Neural cell (in vitro differentiated cells): ENCODE data around the gene ARSA. TPM values are rescaled to one million over a fixed set of nuclear protein-coding genes. Genes with fewer than 3 reads are reported as not detected.

Experiments used
- H2AFZ ChIP-seq: fragments of 200-600, 300-800 bp; sonication (generic), shearing (Covaris generic); 2 replicates; pipeline ENCODE4 v1.6.0; 2014; ENCODE audit warnings: low read depth, mild to moderate bottlenecking, antibody characterized with exemption, low read length, moderate library complexity
- H3F3A ChIP-seq: fragments of 200-600 bp; shearing (Covaris generic); 2 replicates; pipeline ENCODE4 v1.6.1; 2016; ENCODE audit warnings: mild to moderate bottlenecking, moderate library complexity, mixed read lengths, antibody characterized with exemption, low read length; ENCODE audit not compliant: insufficient read depth, poor library complexity, severe bottlenecking
- H3K27ac ChIP-seq: fragments of 200-600, 300-800 bp; sonication (generic), shearing (Covaris generic); 2 replicates; pipeline ENCODE4 v1.5.1; 2014; ENCODE audit warnings: mild to moderate bottlenecking, low read length, moderate library complexity
- H3K27me3 ChIP-seq: fragments of 300-800, 200-600 bp; sonication (generic), shearing (Covaris generic); 2 replicates; pipeline ENCODE4 v1.6.0; 2014; ENCODE audit warnings: mild to moderate bottlenecking, low read depth, low read length, moderate library complexity; ENCODE audit not compliant: insufficient read depth
- H3K36me3 ChIP-seq: fragments of 300-800, 200-600 bp; sonication (generic), shearing (Covaris generic); 2 replicates; pipeline ENCODE4 v1.5.1; 2014; ENCODE audit warnings: mild to moderate bottlenecking, antibody characterized with exemption, low read length, moderate library complexity; ENCODE audit not compliant: insufficient read depth
- H3K4me2 ChIP-seq: fragments of 300-800, 200-600 bp; sonication (generic), shearing (Covaris generic); 2 replicates; pipeline ENCODE4 v1.6.0; 2014; ENCODE audit warnings: mild to moderate bottlenecking, low read length
- H3K4me3 ChIP-seq: fragments of 300-800, 200-600 bp; sonication (generic), shearing (Covaris generic); 2 replicates; pipeline ENCODE4 v1.5.1; 2014; ENCODE audit warnings: mild to moderate bottlenecking, low read length, moderate library complexity
- H3K79me2 ChIP-seq: fragments of 200-600 bp; shearing (Covaris generic); replicated peaks from 2 replicates; pipeline ENCODE4 v1.6.0; 2014; ENCODE audit warnings: mild to moderate bottlenecking, low read length, moderate library complexity; ENCODE audit not compliant: insufficient read depth
- H3K9ac ChIP-seq: fragments of 300-800, 200-600 bp; sonication (generic), shearing (Covaris generic); 2 replicates; pipeline ENCODE4 v1.6.1; 2016; ENCODE audit warnings: mild to moderate bottlenecking, low read length, mixed read lengths
- H3K9me2 ChIP-seq: fragments of 200-600 bp; shearing (Covaris generic); 2 replicates; pipeline ENCODE4 v1.6.1; 2016; ENCODE audit warnings: mild to moderate bottlenecking, low read length, mixed read lengths; ENCODE audit not compliant: insufficient read depth
- H3K9me3 ChIP-seq: fragments of 200-600, 300-800 bp; sonication (generic), shearing (Covaris generic); 2 replicates; pipeline ENCODE4 v1.6.1; 2016; ENCODE audit warnings: mild to moderate bottlenecking, mixed run types, low read length, moderate library complexity, mixed read lengths
- H4K20me1 ChIP-seq: fragments of 200-600 bp; shearing (Covaris generic); 2 replicates; pipeline ENCODE4 v1.6.1; 2016; ENCODE audit warnings: mild to moderate bottlenecking, mixed run types; ENCODE audit not compliant: insufficient read depth
- EP300 ChIP-seq: fragments of 450-650 bp; conservative IDR thresholded peaks from 2 replicates; pipeline ENCODE4 v1.6.1; 2014; ENCODE audit warnings: antibody characterized with exemption, mild to moderate bottlenecking, moderate library complexity; ENCODE audit not compliant: poor library complexity, severe bottlenecking
- EZH2 ChIP-seq: fragments of 200-600, 300-800 bp; shearing (Covaris generic), sonication (generic); IDR thresholded peaks from 2 replicates; pipeline ENCODE4 v1.6.1; 2014; ENCODE audit warnings: antibody characterized with exemption, low read length, borderline replicate concordance, mild to moderate bottlenecking; ENCODE audit not compliant: insufficient read depth, poor library complexity, severe bottlenecking
- MXI1 ChIP-seq: fragments of 450-650 bp; conservative IDR thresholded peaks from 2 replicates; pipeline ENCODE4 v1.6.1; 2014; ENCODE audit warnings: antibody characterized with exemption, mild to moderate bottlenecking; ENCODE audit not compliant: poor library complexity, severe bottlenecking
- POLR2AphosphoS5 ChIP-seq: IDR thresholded peaks from 2 replicates; pipeline ENCODE4 v1.6.1; 2012
- RAD21 ChIP-seq: fragments of 450-650 bp; conservative IDR thresholded peaks from 2 replicates; pipeline ENCODE4 v1.6.1; 2014; ENCODE audit warnings: antibody characterized with exemption, mild to moderate bottlenecking, moderate library complexity
- SMC3 ChIP-seq: fragments of 450-650 bp; conservative IDR thresholded peaks from 2 replicates; pipeline ENCODE4 v1.6.1; 2014; ENCODE audit warnings: antibody characterized with exemption, mild to moderate bottlenecking, moderate library complexity; ENCODE audit not compliant: poor library complexity
- TAF1 ChIP-seq: IDR thresholded peaks from 2 replicates; pipeline ENCODE4 v1.6.1; 2012; ENCODE audit warnings: low read depth
- polyA plus RNA-seq: library from polyadenylated mRNA; depleted of rRNA; stranded (reverse); fragments of >200 nt; gene quantifications from 2 replicates; pipeline ENCODE4 v1.2.3, GENCODE V29; 2014
- TF ChIP-seq, protein P1 (sequence below): IDR thresholded peaks from 2 replicates; pipeline ENCODE4 v1.6.1; 2012; ENCODE audit warnings: borderline replicate concordance
- TF ChIP-seq, protein P2 (sequence below): fragments of 450-650 bp; IDR thresholded peaks from 2 replicates; pipeline ENCODE4 v1.5.1; 2014; ENCODE audit warnings: antibody characterized with exemption, mild to moderate bottlenecking, moderate library complexity; ENCODE audit not compliant: poor library complexity, severe bottlenecking

ARSA gene
- polyA plus RNA-seq, 1 donor from 2014 or later, result 32.5 TPM

DNA sequence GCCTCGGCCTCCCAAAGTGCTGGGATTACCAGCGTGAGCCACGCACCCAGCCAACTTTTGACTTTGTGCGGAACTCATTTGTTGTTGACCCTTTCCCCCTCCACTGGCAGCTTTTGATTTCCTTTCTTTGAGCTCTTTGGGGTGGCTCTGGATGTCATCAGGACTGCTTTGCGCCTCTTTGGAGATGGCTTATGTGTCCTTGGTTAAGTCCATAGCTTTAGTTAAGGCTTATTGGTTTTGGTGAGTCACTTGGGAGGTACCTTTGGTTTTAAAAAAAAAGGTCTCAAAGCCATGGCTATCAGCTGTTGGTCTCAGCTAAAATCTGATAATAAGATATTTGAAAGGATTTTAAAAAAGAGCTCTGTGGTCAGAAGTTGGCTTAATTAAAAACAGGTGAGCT, 5.1 kb upstream of the ARSA start:
- H3K27ac ChIP-seq, result no peak overlapping the region
- no peaks in the 10 kb centered on the region for H3F3A ChIP-seq
- no peak overlapping the region for H3K4me2 ChIP-seq
- no peaks in the 10 kb centered on the region for H3K9me2 ChIP-seq
- H3K79me2 ChIP-seq, result no peaks in the 10 kb centered on the region
- no peaks in the 10 kb centered on the region for H3K9me3 ChIP-seq
- TF ChIP-seq EP300, result no peak
- TF ChIP-seq RAD21, result no peak
- TF ChIP-seq, protein P1, sequence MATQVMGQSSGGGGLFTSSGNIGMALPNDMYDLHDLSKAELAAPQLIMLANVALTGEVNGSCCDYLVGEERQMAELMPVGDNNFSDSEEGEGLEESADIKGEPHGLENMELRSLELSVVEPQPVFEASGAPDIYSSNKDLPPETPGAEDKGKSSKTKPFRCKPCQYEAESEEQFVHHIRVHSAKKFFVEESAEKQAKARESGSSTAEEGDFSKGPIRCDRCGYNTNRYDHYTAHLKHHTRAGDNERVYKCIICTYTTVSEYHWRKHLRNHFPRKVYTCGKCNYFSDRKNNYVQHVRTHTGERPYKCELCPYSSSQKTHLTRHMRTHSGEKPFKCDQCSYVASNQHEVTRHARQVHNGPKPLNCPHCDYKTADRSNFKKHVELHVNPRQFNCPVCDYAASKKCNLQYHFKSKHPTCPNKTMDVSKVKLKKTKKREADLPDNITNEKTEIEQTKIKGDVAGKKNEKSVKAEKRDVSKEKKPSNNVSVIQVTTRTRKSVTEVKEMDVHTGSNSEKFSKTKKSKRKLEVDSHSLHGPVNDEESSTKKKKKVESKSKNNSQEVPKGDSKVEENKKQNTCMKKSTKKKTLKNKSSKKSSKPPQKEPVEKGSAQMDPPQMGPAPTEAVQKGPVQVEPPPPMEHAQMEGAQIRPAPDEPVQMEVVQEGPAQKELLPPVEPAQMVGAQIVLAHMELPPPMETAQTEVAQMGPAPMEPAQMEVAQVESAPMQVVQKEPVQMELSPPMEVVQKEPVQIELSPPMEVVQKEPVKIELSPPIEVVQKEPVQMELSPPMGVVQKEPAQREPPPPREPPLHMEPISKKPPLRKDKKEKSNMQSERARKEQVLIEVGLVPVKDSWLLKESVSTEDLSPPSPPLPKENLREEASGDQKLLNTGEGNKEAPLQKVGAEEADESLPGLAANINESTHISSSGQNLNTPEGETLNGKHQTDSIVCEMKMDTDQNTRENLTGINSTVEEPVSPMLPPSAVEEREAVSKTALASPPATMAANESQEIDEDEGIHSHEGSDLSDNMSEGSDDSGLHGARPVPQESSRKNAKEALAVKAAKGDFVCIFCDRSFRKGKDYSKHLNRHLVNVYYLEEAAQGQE, result no peak
- no peak for TF ChIP-seq POLR2AphosphoS5
- TF ChIP-seq SMC3, result no peak
- TF ChIP-seq, protein P2, sequence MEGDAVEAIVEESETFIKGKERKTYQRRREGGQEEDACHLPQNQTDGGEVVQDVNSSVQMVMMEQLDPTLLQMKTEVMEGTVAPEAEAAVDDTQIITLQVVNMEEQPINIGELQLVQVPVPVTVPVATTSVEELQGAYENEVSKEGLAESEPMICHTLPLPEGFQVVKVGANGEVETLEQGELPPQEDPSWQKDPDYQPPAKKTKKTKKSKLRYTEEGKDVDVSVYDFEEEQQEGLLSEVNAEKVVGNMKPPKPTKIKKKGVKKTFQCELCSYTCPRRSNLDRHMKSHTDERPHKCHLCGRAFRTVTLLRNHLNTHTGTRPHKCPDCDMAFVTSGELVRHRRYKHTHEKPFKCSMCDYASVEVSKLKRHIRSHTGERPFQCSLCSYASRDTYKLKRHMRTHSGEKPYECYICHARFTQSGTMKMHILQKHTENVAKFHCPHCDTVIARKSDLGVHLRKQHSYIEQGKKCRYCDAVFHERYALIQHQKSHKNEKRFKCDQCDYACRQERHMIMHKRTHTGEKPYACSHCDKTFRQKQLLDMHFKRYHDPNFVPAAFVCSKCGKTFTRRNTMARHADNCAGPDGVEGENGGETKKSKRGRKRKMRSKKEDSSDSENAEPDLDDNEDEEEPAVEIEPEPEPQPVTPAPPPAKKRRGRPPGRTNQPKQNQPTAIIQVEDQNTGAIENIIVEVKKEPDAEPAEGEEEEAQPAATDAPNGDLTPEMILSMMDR, result no peak
- no peak for TF ChIP-seq EZH2
- TF ChIP-seq TAF1, result no peak
- TF ChIP-seq MXI1, result no peak
- H4K20me1 ChIP-seq, result no peaks in the 10 kb centered on the region
- H2AFZ ChIP-seq, result no peak overlapping the region
- H3K27me3 ChIP-seq, result no peaks in the 10 kb centered on the region
- no peak overlapping the region for H3K9ac ChIP-seq
- H3K4me3 ChIP-seq, result no peak overlapping the region
- no peaks in the 10 kb centered on the region for H3K36me3 ChIP-seq

DNA sequence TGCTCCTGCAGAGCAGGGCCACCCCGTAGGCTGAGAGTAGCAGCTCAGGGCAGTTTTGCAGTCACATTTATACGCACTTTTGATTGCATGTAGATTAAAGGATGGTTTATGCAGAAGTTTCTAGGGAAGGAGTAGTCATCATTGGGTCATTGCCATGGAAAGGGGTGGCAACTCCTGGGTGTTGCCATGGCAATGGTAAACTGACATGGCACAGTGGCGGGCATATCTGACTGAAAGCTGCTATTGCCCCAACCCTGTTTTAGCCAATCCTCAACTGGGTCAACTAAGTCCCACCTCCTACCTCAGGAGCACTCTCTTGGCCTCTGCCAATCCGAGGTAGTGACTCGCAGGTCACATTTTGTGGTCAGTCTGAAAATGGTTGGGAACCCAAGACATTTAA, 2.4 kb upstream of the ARSA start:
- H3K9ac ChIP-seq, result no peak overlapping the region
- no peaks in the 10 kb centered on the region for H4K20me1 ChIP-seq
- TF ChIP-seq TAF1, result no peak
- no peak for TF ChIP-seq EP300
- no peak for TF ChIP-seq RAD21
- TF ChIP-seq MXI1, result no peak
- TF ChIP-seq EZH2, result no peak
- TF ChIP-seq SMC3, result no peak
- TF ChIP-seq, protein P2, result no peak
- TF ChIP-seq, protein P1, result no peak
- TF ChIP-seq POLR2AphosphoS5, result no peak
- no peaks in the 10 kb centered on the region for H3K79me2 ChIP-seq
- H2AFZ ChIP-seq, result no peak overlapping the region
- no peak overlapping the region for H3K4me3 ChIP-seq
- no peaks in the 10 kb centered on the region for H3K27me3 ChIP-seq
- no peak overlapping the region for H3K4me2 ChIP-seq
- no peak overlapping the region for H3K27ac ChIP-seq
- H3F3A ChIP-seq, result no peaks in the 10 kb centered on the region
- H3K9me3 ChIP-seq, result no peaks in the 10 kb centered on the region
- no peaks in the 10 kb centered on the region for H3K9me2 ChIP-seq
- no peaks in the 10 kb centered on the region for H3K36me3 ChIP-seq
